GM12874 (cell line): ENCODE results near the gene NMS.

ENCODE experiments used
- CTCF ChIP-seq: IDR thresholded peaks from 2 replicates; pipeline ENCODE4 v1.5.1; 2011; ENCODE audit warnings: low read depth, mild to moderate bottlenecking, control low read depth, low read length, moderate library complexity; ENCODE audit not compliant: insufficient read depth

Gene NMS

GRCh38 chr2:100453853-100454252 is 16.4 kb upstream of the NMS start:
- TF ChIP-seq CTCF: no peak

- TF ChIP-seq CTCF: no peak
These were observed 9.3 kb upstream of the NMS start for GRCh38 chr2:100460904-100461530.

GRCh38 chr2:100470898-100471514 is 724 bp downstream of the NMS start:
- no peak for TF ChIP-seq CTCF

DNA sequence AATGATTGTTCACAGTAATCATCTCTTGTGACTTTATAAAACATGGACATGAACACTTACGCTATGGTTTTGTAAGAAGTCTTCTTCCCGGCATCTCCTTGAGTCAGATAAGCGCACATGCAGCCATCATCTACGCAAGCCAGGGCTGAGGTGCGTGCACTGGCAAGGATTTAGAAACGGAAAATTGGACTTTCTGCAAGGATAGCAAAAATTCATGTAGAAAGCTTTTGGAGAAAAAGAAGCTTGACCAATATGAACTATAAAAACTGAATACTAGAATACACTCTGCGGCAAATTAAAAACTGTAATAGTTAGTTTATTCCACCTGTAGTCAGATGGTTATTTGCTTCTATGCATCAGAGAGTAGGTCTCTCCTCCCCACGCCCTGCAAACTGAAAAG is 6.3 kb downstream of the NMS start:
- no peak for TF ChIP-seq CTCF

GRCh38 chr2:100482741-100483140 is 12.5 kb downstream of the NMS start:
- TF ChIP-seq CTCF: peak; percentile 27; the same call in 1 of the 2 replicates

- no peak for TF ChIP-seq CTCF
These were observed 13.6 kb downstream of the NMS start for GRCh38 chr2:100483895-100484294.

GRCh38 chr2:100484390-100484789 is 14.1 kb downstream of the NMS start:
- no peak for TF ChIP-seq CTCF
